BE2C (cell line): ENCODE data around the gene ZFC3H1.
A peak's percentile ranks its signal among the peaks of the same experiment; 100 is the strongest.

ENCODE experiments used
- DNase-seq: peaks from one replicate; pipeline ENCODE4 v3.0.0-alpha.2; 2020
- H3K27me3 ChIP-seq: fragments of 250-450 bp; sonication (Bioruptor Pico); 2 replicates; pipeline ENCODE4 v1.5.1; 2020; ENCODE audit warnings: mild to moderate bottlenecking
- H3K36me3 ChIP-seq: fragments of 250-450 bp; sonication (Bioruptor Pico); 2 replicates; pipeline ENCODE4 v1.5.1; 2020; ENCODE audit warnings: mild to moderate bottlenecking
- H3K4me1 ChIP-seq: fragments of 250-450 bp; sonication (Bioruptor Pico); 2 replicates; pipeline ENCODE4 v1.5.1; 2020
- H3K4me3 ChIP-seq: 2 replicates; pipeline ENCODE4 v1.5.1; 2011; ENCODE audit warnings: low read depth, low read length
- H3K9me3 ChIP-seq: fragments of 250-450 bp; sonication (Bioruptor Pico); 2 replicates; pipeline ENCODE4 v1.5.1; 2020
- TF ChIP-seq, protein P1 (sequence below): IDR thresholded peaks from 2 replicates; pipeline ENCODE4 v1.5.1; 2012; ENCODE audit warnings: mild to moderate bottlenecking, low read depth, low read length

The ZFC3H1 gene

DNA sequence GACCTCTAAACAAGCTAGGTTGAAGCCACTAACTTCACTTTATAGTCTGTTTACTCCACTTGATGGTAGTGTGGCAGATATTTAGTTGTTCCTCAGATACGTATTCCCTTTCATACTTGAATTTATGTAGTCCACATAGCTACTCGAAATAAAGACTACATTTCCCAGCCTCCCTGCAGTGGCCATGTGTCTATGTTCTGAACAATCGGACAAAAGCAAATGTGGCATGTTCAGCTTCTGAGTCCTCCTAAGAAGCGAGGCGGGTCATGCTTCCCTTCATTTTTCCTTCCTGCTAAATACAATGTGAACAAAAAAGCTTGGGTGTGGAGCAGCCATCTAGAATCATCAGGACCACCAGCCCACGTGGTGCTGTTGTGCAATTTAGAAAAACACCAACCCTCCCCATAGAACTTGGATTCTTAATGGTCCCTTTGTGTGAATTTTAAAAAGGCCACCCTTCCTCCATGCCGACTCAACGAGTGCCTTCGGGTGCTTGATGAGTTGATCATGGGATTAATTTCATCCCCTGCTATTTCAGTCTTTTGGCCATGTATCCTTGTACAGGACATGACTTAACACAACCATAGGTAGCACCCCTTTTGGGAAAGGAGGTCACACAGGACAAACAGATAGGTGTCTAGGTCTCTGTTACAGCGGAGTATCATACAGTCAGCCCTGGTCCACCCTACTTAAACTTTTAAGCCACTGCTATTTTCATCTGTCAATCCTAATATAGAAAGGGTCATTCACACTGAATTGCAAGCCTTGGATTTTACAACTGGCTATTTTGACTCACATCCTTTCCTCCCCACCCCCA, 60.7 kb downstream of the ZFC3H1 start:
- no peaks in the 10 kb centered on the region for H3K27me3 ChIP-seq
- no peak for DNase-seq
- TF ChIP-seq, protein P1, sequence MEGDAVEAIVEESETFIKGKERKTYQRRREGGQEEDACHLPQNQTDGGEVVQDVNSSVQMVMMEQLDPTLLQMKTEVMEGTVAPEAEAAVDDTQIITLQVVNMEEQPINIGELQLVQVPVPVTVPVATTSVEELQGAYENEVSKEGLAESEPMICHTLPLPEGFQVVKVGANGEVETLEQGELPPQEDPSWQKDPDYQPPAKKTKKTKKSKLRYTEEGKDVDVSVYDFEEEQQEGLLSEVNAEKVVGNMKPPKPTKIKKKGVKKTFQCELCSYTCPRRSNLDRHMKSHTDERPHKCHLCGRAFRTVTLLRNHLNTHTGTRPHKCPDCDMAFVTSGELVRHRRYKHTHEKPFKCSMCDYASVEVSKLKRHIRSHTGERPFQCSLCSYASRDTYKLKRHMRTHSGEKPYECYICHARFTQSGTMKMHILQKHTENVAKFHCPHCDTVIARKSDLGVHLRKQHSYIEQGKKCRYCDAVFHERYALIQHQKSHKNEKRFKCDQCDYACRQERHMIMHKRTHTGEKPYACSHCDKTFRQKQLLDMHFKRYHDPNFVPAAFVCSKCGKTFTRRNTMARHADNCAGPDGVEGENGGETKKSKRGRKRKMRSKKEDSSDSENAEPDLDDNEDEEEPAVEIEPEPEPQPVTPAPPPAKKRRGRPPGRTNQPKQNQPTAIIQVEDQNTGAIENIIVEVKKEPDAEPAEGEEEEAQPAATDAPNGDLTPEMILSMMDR: no peak

GRCh38 chr12:71601546-71601945, 62.1 kb downstream of the ZFC3H1 start:
- Histone ChIP-seq H3K27me3 (no peaks in the 10 kb centered on the region), H3K36me3 (peaks cover 9% of the 10 kb centered on the region; the same call in 1 of the 2 replicates), H3K9me3 (peaks cover 3% of the 10 kb centered on the region; the same call in 1 of the 2 replicates), H3K4me3 (no peak overlapping the region), H3K4me1 (0 out of 2 replicates have a peak, but pooled peaks cover 2% of the 10 kb centered on the region)
- TF ChIP-seq, protein P1: no peak
- no peak for DNase-seq

More for the DNA sequence above, 60.7 kb downstream of the ZFC3H1 start:
- Histone ChIP-seq H3K4me1 (0 out of 2 replicates have a peak, but pooled peaks cover 2% of the 10 kb centered on the region), H3K4me3 (no peak overlapping the region), H3K9me3 (peaks cover 3% of the 10 kb centered on the region; the same call in 1 of the 2 replicates), H3K36me3 (peaks cover 22% of the 10 kb centered on the region)

DNA sequence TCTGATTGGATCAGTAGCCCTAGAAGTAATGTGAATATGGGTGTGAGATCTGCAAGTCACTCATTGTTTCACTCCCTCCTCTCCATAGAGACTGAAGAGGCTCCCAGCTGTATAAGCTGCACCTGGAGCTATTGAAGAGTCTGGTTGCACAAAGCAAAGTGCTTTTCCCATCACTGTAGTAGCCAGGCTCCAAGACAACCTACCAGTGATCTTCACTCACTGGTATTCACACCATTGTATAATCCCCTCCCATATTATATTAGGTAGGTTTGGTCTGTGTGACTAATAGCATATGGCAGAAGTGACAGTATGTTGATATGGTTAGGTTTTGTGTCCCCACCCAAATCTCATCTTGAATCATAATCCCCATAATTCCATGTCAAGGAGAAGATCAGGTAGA, 64.4 kb downstream of the ZFC3H1 start:
- Histone ChIP-seq H3K27me3 (no peaks in the 10 kb centered on the region), H3K36me3 (no peaks in the 10 kb centered on the region), H3K4me1 (peaks cover 3% of the 10 kb centered on the region), H3K9me3 (peaks cover 3% of the 10 kb centered on the region; the same call in 1 of the 2 replicates), H3K4me3 (no peak overlapping the region)
- no peak for DNase-seq
- TF ChIP-seq, protein P1: no peak

DNA sequence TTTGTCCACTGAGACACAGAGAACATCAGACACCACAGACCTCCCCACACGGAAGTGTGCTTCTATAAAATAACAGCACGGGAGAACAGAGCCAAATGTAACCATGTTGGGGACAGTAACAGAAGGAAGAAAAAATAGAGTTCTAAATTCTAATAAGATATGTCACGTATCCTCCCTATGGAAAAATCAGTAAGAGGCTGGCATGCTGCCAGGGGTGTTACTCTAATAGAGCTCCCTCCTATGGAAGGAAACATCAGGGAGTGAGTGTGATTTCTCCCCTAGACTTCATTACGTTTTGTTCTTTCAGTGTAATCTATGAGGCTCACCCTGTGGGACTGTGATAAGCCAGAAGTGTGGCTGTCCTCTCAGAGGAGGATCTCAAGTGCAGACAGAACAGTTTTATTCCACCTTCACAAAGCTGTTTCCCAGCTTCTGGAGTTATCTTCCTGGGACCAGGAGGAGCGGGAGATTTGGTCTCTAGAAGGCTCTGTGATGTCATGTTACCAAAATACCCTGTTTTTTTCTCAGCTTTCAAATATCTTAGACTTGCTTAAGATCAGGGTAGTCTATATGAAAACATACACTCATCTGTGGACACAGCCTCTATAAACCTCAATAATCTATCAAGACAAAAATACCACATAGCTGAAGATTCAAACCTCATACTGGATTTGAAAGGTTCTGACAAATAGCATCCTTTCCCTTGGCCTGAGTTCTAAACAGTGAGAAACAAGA, 69.3 kb downstream of the ZFC3H1 start:
- TF ChIP-seq, protein P1: no peak
- peak; percentile 49 for DNase-seq
- Histone ChIP-seq H3K36me3 (no peaks in the 10 kb centered on the region), H3K27me3 (no peaks in the 10 kb centered on the region), H3K4me3 (no peak overlapping the region), H3K4me1 (peaks cover 9% of the 10 kb centered on the region), H3K9me3 (no peaks in the 10 kb centered on the region)

GRCh38 chr12:71592841-71593240, 70.8 kb downstream of the ZFC3H1 start:
- Histone ChIP-seq H3K4me3 (no peak overlapping the region), H3K9me3 (no peaks in the 10 kb centered on the region), H3K27me3 (no peaks in the 10 kb centered on the region), H3K36me3 (no peaks in the 10 kb centered on the region), H3K4me1 (peaks cover 9% of the 10 kb centered on the region)
- TF ChIP-seq, protein P1: no peak
- DNase-seq: no peak

DNA sequence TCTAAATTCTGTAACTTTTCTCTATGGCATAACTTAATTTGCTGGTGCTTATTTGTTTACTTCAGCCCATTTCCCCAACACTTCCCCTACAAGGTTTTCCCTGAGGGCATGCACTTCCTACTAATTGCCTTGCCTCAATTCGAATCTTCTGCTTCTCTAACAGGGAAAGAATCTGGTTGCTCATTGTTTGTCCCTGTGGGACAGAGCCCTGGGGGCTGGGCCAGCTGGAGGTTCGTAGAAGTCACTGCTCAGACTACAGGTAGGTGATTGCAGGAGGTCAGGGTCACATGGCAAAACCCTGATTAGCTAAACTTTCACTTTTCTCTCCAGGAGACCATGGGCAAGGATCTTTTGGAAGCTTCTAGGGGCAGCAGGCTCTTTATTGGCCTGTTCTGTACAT, 72.0 kb downstream of the ZFC3H1 start:
- Histone ChIP-seq H3K36me3 (no peaks in the 10 kb centered on the region), H3K4me1 (peaks cover 14% of the 10 kb centered on the region), H3K27me3 (no peaks in the 10 kb centered on the region), H3K4me3 (no peak overlapping the region), H3K9me3 (no peaks in the 10 kb centered on the region)
- TF ChIP-seq, protein P1: no peak
- DNase-seq: no peak
